Measurements from ENCODE around the gene GRM4.

GRCh38 chr6:34178357-34179105 lies 32.6 kb upstream of the GRM4 start:
- TF ChIP-seq, protein P1, sequence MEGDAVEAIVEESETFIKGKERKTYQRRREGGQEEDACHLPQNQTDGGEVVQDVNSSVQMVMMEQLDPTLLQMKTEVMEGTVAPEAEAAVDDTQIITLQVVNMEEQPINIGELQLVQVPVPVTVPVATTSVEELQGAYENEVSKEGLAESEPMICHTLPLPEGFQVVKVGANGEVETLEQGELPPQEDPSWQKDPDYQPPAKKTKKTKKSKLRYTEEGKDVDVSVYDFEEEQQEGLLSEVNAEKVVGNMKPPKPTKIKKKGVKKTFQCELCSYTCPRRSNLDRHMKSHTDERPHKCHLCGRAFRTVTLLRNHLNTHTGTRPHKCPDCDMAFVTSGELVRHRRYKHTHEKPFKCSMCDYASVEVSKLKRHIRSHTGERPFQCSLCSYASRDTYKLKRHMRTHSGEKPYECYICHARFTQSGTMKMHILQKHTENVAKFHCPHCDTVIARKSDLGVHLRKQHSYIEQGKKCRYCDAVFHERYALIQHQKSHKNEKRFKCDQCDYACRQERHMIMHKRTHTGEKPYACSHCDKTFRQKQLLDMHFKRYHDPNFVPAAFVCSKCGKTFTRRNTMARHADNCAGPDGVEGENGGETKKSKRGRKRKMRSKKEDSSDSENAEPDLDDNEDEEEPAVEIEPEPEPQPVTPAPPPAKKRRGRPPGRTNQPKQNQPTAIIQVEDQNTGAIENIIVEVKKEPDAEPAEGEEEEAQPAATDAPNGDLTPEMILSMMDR (IDR thresholded peaks at IDR 0.05; ENCODE audit: low read length) = no peak
- no peak for TF ChIP-seq EZH2 (IDR thresholded peaks at IDR 0.05; ENCODE audit: borderline replicate concordance, low read length)

Measured in OCI-LY1 (cell line).